ENCODE results near the gene LANCL3.

- TF ChIP-seq, protein P1, sequence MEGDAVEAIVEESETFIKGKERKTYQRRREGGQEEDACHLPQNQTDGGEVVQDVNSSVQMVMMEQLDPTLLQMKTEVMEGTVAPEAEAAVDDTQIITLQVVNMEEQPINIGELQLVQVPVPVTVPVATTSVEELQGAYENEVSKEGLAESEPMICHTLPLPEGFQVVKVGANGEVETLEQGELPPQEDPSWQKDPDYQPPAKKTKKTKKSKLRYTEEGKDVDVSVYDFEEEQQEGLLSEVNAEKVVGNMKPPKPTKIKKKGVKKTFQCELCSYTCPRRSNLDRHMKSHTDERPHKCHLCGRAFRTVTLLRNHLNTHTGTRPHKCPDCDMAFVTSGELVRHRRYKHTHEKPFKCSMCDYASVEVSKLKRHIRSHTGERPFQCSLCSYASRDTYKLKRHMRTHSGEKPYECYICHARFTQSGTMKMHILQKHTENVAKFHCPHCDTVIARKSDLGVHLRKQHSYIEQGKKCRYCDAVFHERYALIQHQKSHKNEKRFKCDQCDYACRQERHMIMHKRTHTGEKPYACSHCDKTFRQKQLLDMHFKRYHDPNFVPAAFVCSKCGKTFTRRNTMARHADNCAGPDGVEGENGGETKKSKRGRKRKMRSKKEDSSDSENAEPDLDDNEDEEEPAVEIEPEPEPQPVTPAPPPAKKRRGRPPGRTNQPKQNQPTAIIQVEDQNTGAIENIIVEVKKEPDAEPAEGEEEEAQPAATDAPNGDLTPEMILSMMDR (IDR thresholded peaks at IDR 0.05) = no peak
- TF ChIP-seq POLR2A (IDR thresholded peaks at IDR 0.05) = no peak
Measured at GRCh38 chrX:37653397-37654085, 82.1 kb downstream of the LANCL3 start.
